HG02623 (cell line): ENCODE results near the gene IL22RA1.

Source experiments
- ATAC-seq: cut with Tn5 transposase; IDR thresholded peaks from one replicate; pipeline ENCODE4 v1.9.1; 2021; ENCODE audit warnings: moderate library complexity; ENCODE audit not compliant: unreplicated experiment

Gene IL22RA1

GRCh38 chr1:24080131-24080530 lies 62.8 kb downstream of the IL22RA1 start:
- no peak for ATAC-seq

GRCh38 chr1:24077278-24077978 lies 65.5 kb downstream of the IL22RA1 start:
- no peak for ATAC-seq

- ATAC-seq, result no peak
These were observed 67.0 kb downstream of the IL22RA1 start for GRCh38 chr1:24075946-24076345.

- no peak for ATAC-seq
These were observed 67.4 kb downstream of the IL22RA1 start for GRCh38 chr1:24075590-24075854.

GRCh38 chr1:24074817-24075589 lies 67.9 kb downstream of the IL22RA1 start:
- no peak for ATAC-seq

GRCh38 chr1:24074196-24074595 lies 68.7 kb downstream of the IL22RA1 start:
- ATAC-seq, result no peak

- no peak for ATAC-seq
These were observed 71.0 kb downstream of the IL22RA1 start for GRCh38 chr1:24071941-24072340.

- ATAC-seq, result no peak
These were observed 72.0 kb downstream of the IL22RA1 start for GRCh38 chr1:24070821-24071393.

- ATAC-seq, result no peak
These were observed 73.1 kb downstream of the IL22RA1 start for GRCh38 chr1:24069817-24070216.
